Measurements from ENCODE around the gene JAZF1. TPM values are rescaled to one million over a fixed set of nuclear protein-coding genes. Genes with fewer than 3 reads are reported as not detected.

Gene JAZF1
- polyA plus RNA-seq, 3 donors = 12.1 to 18.1 (median 17.2) TPM

DNA sequence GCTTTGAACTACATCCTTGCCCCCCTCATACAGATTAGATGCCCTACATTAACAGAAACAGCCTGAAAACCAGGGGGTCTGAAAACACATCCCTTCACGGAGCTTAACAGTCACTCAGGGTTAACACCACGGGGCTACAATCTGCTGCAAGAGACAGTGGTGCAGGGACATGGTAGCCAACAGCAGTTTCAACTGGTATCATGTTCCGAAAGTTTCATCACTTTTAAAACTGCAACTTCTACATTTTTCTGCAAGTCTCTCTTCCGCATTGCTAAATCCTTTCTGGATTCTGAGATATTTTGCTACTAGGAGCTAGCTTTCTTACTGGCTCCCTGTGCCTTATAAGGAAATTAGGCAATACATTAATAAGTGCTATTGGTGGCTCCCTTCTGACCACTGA is 92.6 kb downstream of the JAZF1 start:
- H3K36me3 ChIP-seq (replicated peaks in 1 of 2; ENCODE audit: control insufficient read depth in 1 of 2, insufficient read depth in 2 of 2, low read length in 2 of 2) = no peaks in the 10 kb centered on the region
- peak overlapping the region; percentile 74 for H3K4me2 ChIP-seq (replicated peaks; ENCODE audit: extremely low read depth, low read length, poor library complexity, severe bottlenecking)
- peak overlapping the region; percentile 62 to 82 for H3K27ac ChIP-seq (ENCODE audit: low read depth in 1 of 2, low read length in 2 of 2)
- Mint-ChIP-seq H3K27ac (peak overlapping the region; percentile 88 to 98 (median 96)), H3K4me1 (peaks cover 70% of the 10 kb centered on the region), H3K27me3 (ENCODE audit: low read depth in 3 of 3) (peaks cover 0 to 1% (median 0%) of the 10 kb centered on the region in 3 donors), H3K9me3 (peaks cover 0 to 2% (median 0%) of the 10 kb centered on the region in 7 donors), H3K4me3 (peak overlapping the region; percentile 56 to 79), H3K36me3 (peaks cover 0 to 8% of the 10 kb centered on the region in 2 donors)
- no peaks in the 10 kb centered on the region for H3K9me3 ChIP-seq (replicated peaks in 1 of 2; ENCODE audit: control insufficient read depth in 1 of 2, insufficient read depth in 1 of 2, low read length in 2 of 2)
- H3K4me1 ChIP-seq (ENCODE audit: control insufficient read depth in 1 of 2, insufficient read depth in 2 of 2, low read length in 2 of 2) = peaks cover 75 to 79% of the 10 kb centered on the region in 2 donors
- H4K20me1 ChIP-seq (ENCODE audit: insufficient read depth, low read length) = no peaks in the 10 kb centered on the region
- WGBS (ENCODE audit: insufficient coverage) = 0% methylated on average over 3 of the region's 4 CpGs
- no peaks in the 10 kb centered on the region for H3K27me3 ChIP-seq (ENCODE audit: control insufficient read depth in 2 of 2, insufficient read depth in 2 of 2, low read length in 2 of 2)
- no peak overlapping the region for H3K9ac ChIP-seq (ENCODE audit: insufficient read depth, low read length, poor library complexity, severe bottlenecking)
- peak overlapping the region; percentile 44 for H2AFZ ChIP-seq (ENCODE audit: insufficient read depth, low read depth, low read length, poor library complexity, severe bottlenecking)
- TF ChIP-seq CTCF (IDR thresholded peaks at IDR 0.05) = no peak
- peak; percentile 60 to 88 (median 72) for DNase-seq
- peak overlapping the region in 2 of 3 experiments; percentile 23 to 59 for H3K4me3 ChIP-seq (replicated peaks in 1 of 3; ENCODE audit: low read depth in 2 of 3, low read length in 3 of 3)
- H3K79me2 ChIP-seq (ENCODE audit: insufficient read depth, low read length) = peaks cover 59% of the 10 kb centered on the region
- intact Hi-C loops (cut with micrococcal nuclease) = no loop called here

GRCh38 chr7:28086198-28086597 is 94.4 kb downstream of the JAZF1 start:
- no peak for TF ChIP-seq CTCF (IDR thresholded peaks at IDR 0.05)
- Mint-ChIP-seq H3K27ac (peak overlapping the region; percentile 40 to 89 (median 79)), H3K27me3 (ENCODE audit: low read depth in 3 of 3) (peaks cover 0 to 4% (median 1%) of the 10 kb centered on the region in 3 donors), H3K4me1 (peaks cover 88% of the 10 kb centered on the region), H3K4me3 (peak overlapping the region in 1 of 2 donors; percentile 43), H3K36me3 (peaks cover 0 to 7% of the 10 kb centered on the region in 2 donors), H3K9me3 (peaks cover 0 to 2% (median 0%) of the 10 kb centered on the region in 7 donors)
- Histone ChIP-seq H3K4me2 (replicated peaks; ENCODE audit: extremely low read depth, low read length, poor library complexity, severe bottlenecking) (peak overlapping the region; percentile 31), H2AFZ (ENCODE audit: insufficient read depth, low read depth, low read length, poor library complexity, severe bottlenecking) (no peak overlapping the region), H4K20me1 (ENCODE audit: insufficient read depth, low read length) (no peaks in the 10 kb centered on the region), H3K27ac (ENCODE audit: low read depth in 1 of 2, low read length in 2 of 2) (peak overlapping the region in 1 of 2 donors; percentile 82), H3K4me1 (ENCODE audit: control insufficient read depth in 1 of 2, insufficient read depth in 2 of 2, low read length in 2 of 2) (peaks cover 92 to 98% of the 10 kb centered on the region in 2 donors), H3K79me2 (ENCODE audit: insufficient read depth, low read length) (peaks cover 67% of the 10 kb centered on the region), H3K9me3 (replicated peaks in 1 of 2; ENCODE audit: control insufficient read depth in 1 of 2, insufficient read depth in 1 of 2, low read length in 2 of 2) (no peaks in the 10 kb centered on the region), H3K27me3 (ENCODE audit: control insufficient read depth in 2 of 2, insufficient read depth in 2 of 2, low read length in 2 of 2) (no peaks in the 10 kb centered on the region), H3K4me3 (replicated peaks in 1 of 3; ENCODE audit: low read depth in 2 of 3, low read length in 3 of 3) (peak overlapping the region in 1 of 3 experiments; percentile 39), H3K36me3 (replicated peaks in 1 of 2; ENCODE audit: control insufficient read depth in 1 of 2, insufficient read depth in 2 of 2, low read length in 2 of 2) (no peaks in the 10 kb centered on the region), H3K9ac (ENCODE audit: insufficient read depth, low read length, poor library complexity, severe bottlenecking) (no peak overlapping the region)
- intact Hi-C loops (cut with micrococcal nuclease) = no loop called here
- no CpG with 5 or more reads among the region's 2 CpGs for WGBS (ENCODE audit: insufficient coverage)
- DNase-seq = peak in 2 of 3 donors; percentile 40 to 45
